MM.1S (cell line): ENCODE data around the gene PCNX1.

ENCODE experiments used
- DNase-seq: peaks from one replicate; pipeline ENCODE4 v3.0.0-alpha.2; 2015
- H2AFZ ChIP-seq: fragments of 300-600 bp; sonication (generic); 2 replicates; pipeline ENCODE4 v1.6.0; 2016; ENCODE audit warnings: antibody characterized with exemption, low read length
- H3F3A ChIP-seq: fragments of 300-600 bp; sonication (generic); 2 replicates; pipeline ENCODE4 v1.6.1; 2016; ENCODE audit warnings: mild to moderate bottlenecking, antibody characterized with exemption, low read length, moderate library complexity, mixed read lengths; ENCODE audit not compliant: insufficient read depth
- H3K27ac ChIP-seq: fragments of 300-600 bp; sonication (generic); 2 replicates; pipeline ENCODE4 v1.5.1; 2016; ENCODE audit warnings: mild to moderate bottlenecking, low read length
- H3K27me3 ChIP-seq: fragments of 300-600 bp; sonication (generic); replicated peaks from 2 replicates; pipeline ENCODE4 v1.6.0; 2016; ENCODE audit warnings: low read length; ENCODE audit not compliant: insufficient read depth
- H3K36me3 ChIP-seq: fragments of 300-600 bp; sonication (generic); replicated peaks from 2 replicates; pipeline ENCODE4 v1.6.1; 2016; ENCODE audit warnings: mild to moderate bottlenecking, low read length, mixed read lengths; ENCODE audit not compliant: insufficient read depth
- H3K4me1 ChIP-seq: fragments of 300-600 bp; sonication (generic); 2 replicates; pipeline ENCODE4 v1.6.1; 2016; ENCODE audit warnings: low read length, mixed read lengths
- H3K4me2 ChIP-seq: fragments of 300-600 bp; sonication (generic); 2 replicates; pipeline ENCODE4 v1.6.0; 2016; ENCODE audit warnings: low read depth, low read length
- H3K4me3 ChIP-seq: fragments of 300-600 bp; sonication (generic); 2 replicates; pipeline ENCODE4 v1.5.1; 2016; ENCODE audit warnings: low read length, mixed read lengths
- H3K79me2 ChIP-seq: fragments of 300-600 bp; sonication (generic); 2 replicates; pipeline ENCODE4 v1.6.1; 2016; ENCODE audit warnings: mixed run types, low read length, mixed read lengths
- H3K9ac ChIP-seq: fragments of 300-600 bp; sonication (generic); 2 replicates; pipeline ENCODE4 v1.6.1; 2016; ENCODE audit warnings: low read length, mixed read lengths
- H3K9me2 ChIP-seq: fragments of 300-600 bp; sonication (generic); replicated peaks from 2 replicates; pipeline ENCODE4 v1.6.1; 2016; ENCODE audit warnings: mild to moderate bottlenecking, low read length, mixed read lengths; ENCODE audit not compliant: insufficient read depth
- H3K9me3 ChIP-seq: fragments of 300-600 bp; sonication (generic); replicated peaks from 2 replicates; pipeline ENCODE4 v1.6.1; 2016; ENCODE audit warnings: mild to moderate bottlenecking, low read length, mixed read lengths; ENCODE audit not compliant: insufficient read depth
- H4K20me1 ChIP-seq: fragments of 300-600 bp; sonication (generic); 2 replicates; pipeline ENCODE4 v1.6.1; 2016; ENCODE audit warnings: mild to moderate bottlenecking, low read length, moderate library complexity, mixed read lengths; ENCODE audit not compliant: insufficient read depth
- CTCF ChIP-seq: fragments of 300-600 bp; sonication (generic); IDR thresholded peaks from 2 replicates; pipeline ENCODE4 v1.5.1; 2016; ENCODE audit warnings: antibody characterized with exemption, low read length, mixed read lengths
- EZH2 ChIP-seq: fragments of 300-600 bp; sonication (generic); optimal IDR thresholded peaks from 2 replicates; pipeline ENCODE3; 2017; ENCODE audit warnings: low read depth, mild to moderate bottlenecking, antibody characterized with exemption, low read length, mixed read lengths
- EZH2phosphoT487 ChIP-seq: fragments of 300-600 bp; sonication (generic); IDR thresholded peaks from 2 replicates; pipeline ENCODE4 v1.6.1; 2018; ENCODE audit warnings: antibody characterized with exemption, low read length

The PCNX1 gene

GRCh38 chr14:70908935-70909641 lies 1.8 kb downstream of the PCNX1 start:
- H3K27me3 ChIP-seq = no peaks in the 10 kb centered on the region
- H2AFZ ChIP-seq = no peak overlapping the region
- H3F3A ChIP-seq = no peaks in the 10 kb centered on the region
- H4K20me1 ChIP-seq = no peaks in the 10 kb centered on the region
- no peaks in the 10 kb centered on the region for H3K4me1 ChIP-seq
- H3K36me3 ChIP-seq = no peaks in the 10 kb centered on the region
- H3K9me3 ChIP-seq = no peaks in the 10 kb centered on the region
- peak overlapping the region; percentile 63; the same call in 1 of the 2 replicates for H3K9ac ChIP-seq
- DNase-seq = no peak
- H3K27ac ChIP-seq = no peak overlapping the region; the same call in 1 of the 2 replicates
- TF ChIP-seq EZH2phosphoT487 (no peak), CTCF (no peak), EZH2 (no peak)
- H3K4me3 ChIP-seq = peak overlapping the region; percentile 79
- peaks cover 59% of the 10 kb centered on the region for H3K79me2 ChIP-seq
- H3K4me2 ChIP-seq = peak overlapping the region; percentile 61
- H3K9me2 ChIP-seq = no peaks in the 10 kb centered on the region

GRCh38 chr14:70909733-70910614 lies 2.7 kb downstream of the PCNX1 start:
- TF ChIP-seq EZH2 (no peak), CTCF (no peak), EZH2phosphoT487 (no peak)
- Histone ChIP-seq H3K9me2 (no peaks in the 10 kb centered on the region), H3K27me3 (no peaks in the 10 kb centered on the region), H3K27ac (no peak overlapping the region), H3K4me2 (peak overlapping the region; percentile 61; the same call in 1 of the 2 replicates), H3K9me3 (no peaks in the 10 kb centered on the region), H3K9ac (no peak overlapping the region), H3K4me1 (no peaks in the 10 kb centered on the region), H4K20me1 (no peaks in the 10 kb centered on the region), H2AFZ (no peak overlapping the region), H3F3A (no peaks in the 10 kb centered on the region), H3K79me2 (peaks cover 68% of the 10 kb centered on the region), H3K36me3 (no peaks in the 10 kb centered on the region), H3K4me3 (0 out of 2 replicates have a peak overlapping the region, but pooled peaks have one; percentile 79)
- no peak for DNase-seq

GRCh38 chr14:70915415-70915814 lies 8.2 kb downstream of the PCNX1 start:
- Histone ChIP-seq H4K20me1 (no peaks in the 10 kb centered on the region), H3K79me2 (peaks cover 95% of the 10 kb centered on the region)
- no peak for DNase-seq

More at GRCh38 chr14:70915415-70915814, 8.2 kb downstream of the PCNX1 start:
- no peak overlapping the region for H3K27ac ChIP-seq
- H3K27me3 ChIP-seq = no peaks in the 10 kb centered on the region
- no peak for TF ChIP-seq CTCF
- no peak for TF ChIP-seq EZH2
- TF ChIP-seq EZH2phosphoT487 = no peak
- H3K9me2 ChIP-seq = no peaks in the 10 kb centered on the region
- no peak overlapping the region for H2AFZ ChIP-seq
- H3K4me1 ChIP-seq = no peaks in the 10 kb centered on the region
- no peaks in the 10 kb centered on the region for H3F3A ChIP-seq
- no peak overlapping the region for H3K4me3 ChIP-seq
- no peak overlapping the region for H3K4me2 ChIP-seq
- no peaks in the 10 kb centered on the region for H3K9me3 ChIP-seq
- no peaks in the 10 kb centered on the region for H3K36me3 ChIP-seq
- H3K9ac ChIP-seq = no peak overlapping the region
